Natural killer cell (primary cell): ENCODE results near the gene USP7. TPM values are rescaled to one million over a fixed set of nuclear protein-coding genes. Genes with fewer than 3 reads are reported as not detected.

Source experiments
- ATAC-seq, 3 donors: fragments of 150-1000 bp in 2 of 3; fragments of 200-7000 bp in 1 of 3; cut with Tn5 transposase; 1 replicate in 1 of 3; 2 replicates in 2 of 3; pipeline ENCODE4 v1.10.0; 2021; ENCODE audit warnings: mild to moderate bottlenecking in 2 of 3, moderate library complexity in 2 of 3
- DNase-seq, 2 donors: peaks; one replicate each; pipeline versions ENCODE4 v3.0.0 to v3.0.0-alpha.2; 2013 to 2021; ENCODE audit warnings: mixed read lengths in 1 of 2
- H3K27ac ChIP-seq: one replicate; pipeline ENCODE4 v1.5.1; 2013; ENCODE audit warnings: mild to moderate bottlenecking, low read length
- H3K27me3 ChIP-seq: one replicate; pipeline ENCODE4 v1.6.1; 2013; ENCODE audit warnings: low read length; ENCODE audit not compliant: control insufficient read depth, insufficient read depth
- H3K36me3 ChIP-seq: one replicate; pipeline ENCODE4 v1.6.1; 2013; ENCODE audit warnings: low read length; ENCODE audit not compliant: control insufficient read depth, insufficient read depth
- H3K4me1 ChIP-seq: one replicate; pipeline ENCODE4 v1.6.1; 2013; ENCODE audit warnings: low read length; ENCODE audit not compliant: control insufficient read depth, insufficient read depth
- H3K4me3 ChIP-seq: one replicate; pipeline ENCODE4 v1.5.1; 2013; ENCODE audit warnings: low read length
- H3K9me3 ChIP-seq: one replicate; pipeline ENCODE4 v1.6.1; 2013; ENCODE audit warnings: low read length; ENCODE audit not compliant: control insufficient read depth, insufficient read depth
- H3K27ac Mint-ChIP-seq, 2 donors: one replicate each; pipeline ENCODE4 v1.8.0; 2022; ENCODE audit warnings: mild to moderate bottlenecking in 2 of 2, mixed read lengths in 2 of 2, moderate library complexity in 1 of 2
- H3K27me3 Mint-ChIP-seq, 2 donors: one replicate each; pipeline ENCODE4 v1.8.0; 2022; ENCODE audit warnings: low read depth in 2 of 2, mixed read lengths in 2 of 2
- H3K36me3 Mint-ChIP-seq: one replicate; pipeline ENCODE4 v1.8.0; 2022; ENCODE audit warnings: mixed read lengths
- H3K4me1 Mint-ChIP-seq, 2 donors: one replicate each; pipeline ENCODE4 v1.8.0; 2022; ENCODE audit warnings: mixed read lengths in 2 of 2
- H3K4me3 Mint-ChIP-seq: one replicate; pipeline ENCODE4 v1.8.0; 2022; ENCODE audit warnings: mild to moderate bottlenecking, moderate library complexity, mixed read lengths
- H3K9me3 Mint-ChIP-seq, 2 donors: one replicate each; pipeline ENCODE4 v1.8.0; 2022; ENCODE audit warnings: mixed read lengths in 2 of 2
- WGBS: methylation state at CpG from one replicate; pipeline ENCODE4 v1.1.7; 2013; ENCODE audit warnings: missing lambda C conversion rate; ENCODE audit not compliant: insufficient coverage; 5-methylcytosine and 5-hydroxymethylcytosine counted together
- intact Hi-C: fragments of 100-400 bp; cut with micrococcal nuclease; formaldehyde crosslinking; loops from one replicate; pipeline ENCODE4 v1.14.2; 2022
- total RNA-seq, 4 donors: library from RNA; stranded (reverse); fragments of 120-200 nt in 1 of 4; gene quantifications; one replicate each; pipeline versions ENCODE4 v1.2.3 to v1.2.4, GENCODE V29; 2013 to 2022
- TF ChIP-seq, protein P1 (sequence below): fragments of 200-600 bp; IDR thresholded peaks from one replicate; pipeline ENCODE4 v1.8.0; 2022; ENCODE audit warnings: antibody characterized with exemption

The USP7 gene
- total RNA-seq, 3 donors from 2014 or later (not counting 1 experiment from before 2014, with no cell fraction given): 213 to 268 (median 236) TPM

DNA sequence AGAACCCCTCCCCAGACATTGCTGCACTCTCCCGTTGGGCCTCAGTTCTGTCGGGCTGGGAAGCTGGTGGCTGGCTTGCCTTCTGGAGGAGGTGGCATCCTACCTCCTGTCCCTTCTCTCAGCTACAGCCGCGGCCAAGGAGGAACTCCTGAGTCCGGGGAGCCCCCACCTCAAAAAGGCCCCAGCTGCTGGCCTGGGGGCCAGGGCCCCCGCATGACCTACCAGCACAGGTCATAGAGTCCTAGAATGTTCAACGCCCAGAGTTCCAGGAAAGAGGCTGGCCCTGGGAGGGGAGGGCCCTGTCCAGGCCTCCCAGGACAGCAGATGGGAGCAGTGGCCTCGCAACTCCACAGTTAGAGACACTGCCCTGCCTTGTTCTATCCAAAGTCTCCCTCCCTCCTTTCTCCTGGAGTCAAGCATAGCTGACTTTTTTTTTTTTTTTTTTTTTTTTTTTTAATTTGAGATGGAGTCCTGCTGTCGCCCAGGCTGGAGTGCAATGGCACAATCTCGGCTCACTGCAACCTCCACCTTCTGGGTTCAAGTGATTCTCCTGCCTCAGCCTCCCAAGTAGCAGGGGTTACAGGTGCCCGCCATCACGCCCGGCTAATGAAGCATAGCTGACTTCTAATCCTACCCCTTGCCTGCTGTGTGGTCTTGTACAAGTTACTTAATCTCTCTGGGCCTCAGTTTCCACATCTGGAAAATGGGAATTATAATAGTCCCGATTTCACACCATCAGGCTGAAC lies 102.0 kb downstream of the USP7 start:
- Mint-ChIP-seq H3K4me1 (peaks cover 32 to 52% of the 10 kb centered on the region in 2 donors), H3K9me3 (no peaks in the 10 kb centered on the region), H3K4me3 (no peak overlapping the region), H3K27me3 (no peaks in the 10 kb centered on the region), H3K27ac (peak overlapping the region; percentile 29 to 75), H3K36me3 (no peaks in the 10 kb centered on the region)
- Histone ChIP-seq H3K27me3 (no peaks in the 10 kb centered on the region), H3K4me1 (peaks cover 19% of the 10 kb centered on the region), H3K4me3 (no peak overlapping the region), H3K27ac (no peak overlapping the region), H3K9me3 (no peaks in the 10 kb centered on the region), H3K36me3 (peaks cover 11% of the 10 kb centered on the region)
- no peak for ATAC-seq
- WGBS: 89% methylated on average over 14 of the region's 14 CpGs
- intact Hi-C loops: no loop called here
- no peak for DNase-seq
- TF ChIP-seq, protein P1, sequence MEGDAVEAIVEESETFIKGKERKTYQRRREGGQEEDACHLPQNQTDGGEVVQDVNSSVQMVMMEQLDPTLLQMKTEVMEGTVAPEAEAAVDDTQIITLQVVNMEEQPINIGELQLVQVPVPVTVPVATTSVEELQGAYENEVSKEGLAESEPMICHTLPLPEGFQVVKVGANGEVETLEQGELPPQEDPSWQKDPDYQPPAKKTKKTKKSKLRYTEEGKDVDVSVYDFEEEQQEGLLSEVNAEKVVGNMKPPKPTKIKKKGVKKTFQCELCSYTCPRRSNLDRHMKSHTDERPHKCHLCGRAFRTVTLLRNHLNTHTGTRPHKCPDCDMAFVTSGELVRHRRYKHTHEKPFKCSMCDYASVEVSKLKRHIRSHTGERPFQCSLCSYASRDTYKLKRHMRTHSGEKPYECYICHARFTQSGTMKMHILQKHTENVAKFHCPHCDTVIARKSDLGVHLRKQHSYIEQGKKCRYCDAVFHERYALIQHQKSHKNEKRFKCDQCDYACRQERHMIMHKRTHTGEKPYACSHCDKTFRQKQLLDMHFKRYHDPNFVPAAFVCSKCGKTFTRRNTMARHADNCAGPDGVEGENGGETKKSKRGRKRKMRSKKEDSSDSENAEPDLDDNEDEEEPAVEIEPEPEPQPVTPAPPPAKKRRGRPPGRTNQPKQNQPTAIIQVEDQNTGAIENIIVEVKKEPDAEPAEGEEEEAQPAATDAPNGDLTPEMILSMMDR: no peak

DNA sequence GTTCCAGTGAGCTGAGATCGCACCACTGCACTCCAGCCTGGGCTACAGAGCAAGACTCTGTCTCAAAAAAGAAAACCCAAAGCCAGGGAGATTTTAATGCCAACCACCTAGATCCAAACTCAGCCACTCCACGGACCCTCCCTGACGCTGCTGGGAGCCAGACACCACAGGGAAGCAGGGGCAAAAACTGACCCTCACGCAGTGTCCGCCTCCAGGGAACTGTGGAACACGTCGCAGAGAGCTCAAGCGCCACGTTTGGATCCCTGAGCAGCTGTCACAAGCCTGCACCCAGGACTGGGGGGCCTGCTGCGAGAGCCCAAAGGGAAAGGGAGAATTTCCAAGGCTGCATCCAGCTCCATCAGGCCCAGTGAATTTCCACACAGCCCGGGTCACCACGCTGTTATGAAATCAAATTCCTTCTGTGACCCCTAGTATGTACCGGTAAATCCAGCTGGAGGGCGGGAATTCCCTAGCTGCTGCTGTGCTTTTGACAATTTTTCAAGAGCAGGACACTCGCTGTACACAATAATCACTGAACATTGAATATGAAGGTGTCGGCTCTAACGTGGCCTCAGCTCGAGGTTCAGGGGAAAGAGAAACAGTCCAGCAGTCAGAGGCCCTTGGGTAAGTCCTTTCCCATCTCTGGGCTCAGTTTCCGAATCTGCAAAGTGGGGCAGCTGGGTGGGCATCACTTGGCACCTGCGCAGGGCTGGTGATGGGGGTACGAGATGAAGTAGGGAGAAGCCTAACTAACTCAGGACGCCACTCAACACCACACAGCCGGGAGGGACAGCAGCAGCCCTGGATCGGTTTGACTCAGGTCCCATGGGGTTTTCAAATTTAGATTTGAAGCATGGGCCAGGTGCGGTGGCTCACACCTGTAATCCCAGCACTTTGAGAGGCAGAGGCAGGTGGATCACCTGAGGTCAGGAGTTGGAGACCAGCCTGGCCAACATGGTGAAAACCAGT lies 103.5 kb downstream of the USP7 start:
- Histone ChIP-seq H3K27ac (no peak overlapping the region), H3K4me3 (no peak overlapping the region), H3K4me1 (peaks cover 9% of the 10 kb centered on the region), H3K27me3 (no peaks in the 10 kb centered on the region), H3K9me3 (no peaks in the 10 kb centered on the region), H3K36me3 (peaks cover 20% of the 10 kb centered on the region)
- TF ChIP-seq, protein P1: no peak
- intact Hi-C loops: no loop called here
- H3K27me3 Mint-ChIP-seq: no peaks in the 10 kb centered on the region
- no peaks in the 10 kb centered on the region for H3K9me3 Mint-ChIP-seq
- H3K36me3 Mint-ChIP-seq: no peaks in the 10 kb centered on the region
- 87% methylated on average over 24 of the region's 25 CpGs for WGBS
- DNase-seq (no peak), ATAC-seq (no peak)
- no peak overlapping the region for H3K4me3 Mint-ChIP-seq
- H3K27ac Mint-ChIP-seq: peak overlapping the region in 1 of 2 donors; percentile 33
- H3K4me1 Mint-ChIP-seq: peaks cover 24 to 41% of the 10 kb centered on the region in 2 donors

DNA sequence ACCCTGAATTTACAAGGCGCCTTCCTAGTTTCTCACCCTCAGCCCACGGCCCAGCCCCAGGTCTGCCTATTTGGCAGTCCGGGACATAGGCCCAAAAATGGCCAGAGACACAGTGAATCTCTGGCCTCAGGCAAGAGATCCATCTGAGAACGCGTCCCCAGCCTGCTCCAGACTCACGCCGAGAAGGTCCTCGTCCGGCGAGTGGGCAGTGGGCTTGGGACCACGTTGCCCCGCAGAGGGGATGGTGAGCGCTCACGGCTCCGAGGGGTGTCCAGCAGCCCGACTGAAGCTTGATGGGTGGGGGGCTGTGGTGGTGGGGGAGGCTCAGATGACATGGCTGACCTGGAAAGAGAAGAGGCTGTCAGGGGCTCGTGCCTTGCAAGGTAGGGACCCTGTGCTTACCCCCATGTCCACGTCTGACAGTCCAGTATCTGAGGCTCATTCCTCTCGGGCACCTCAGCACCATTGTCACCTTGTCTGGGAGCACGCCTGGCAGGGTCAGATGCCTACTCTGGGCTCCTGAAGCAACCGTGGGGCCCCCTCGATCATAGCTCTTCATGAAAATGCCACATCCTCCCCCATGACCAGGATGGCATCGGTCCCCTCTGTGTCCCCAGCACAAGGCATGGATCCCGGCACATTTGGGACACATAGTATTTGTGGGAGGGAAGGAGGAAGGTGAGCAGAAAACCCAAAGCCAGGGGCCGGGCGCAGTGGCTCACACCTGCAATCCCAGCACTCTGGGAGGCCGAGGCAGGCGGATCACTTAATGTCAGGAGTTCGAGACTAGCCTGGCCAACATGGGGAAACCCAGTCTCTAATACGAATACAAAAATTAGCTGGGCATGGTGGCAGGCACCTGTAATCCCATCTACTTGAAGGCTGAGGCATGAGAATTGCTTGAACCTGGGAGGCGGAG lies 104.5 kb downstream of the USP7 start:
- Mint-ChIP-seq H3K36me3 (no peaks in the 10 kb centered on the region), H3K27me3 (no peaks in the 10 kb centered on the region), H3K4me1 (peaks cover 18 to 35% of the 10 kb centered on the region in 2 donors), H3K9me3 (no peaks in the 10 kb centered on the region), H3K4me3 (no peak overlapping the region), H3K27ac (peak overlapping the region in 1 of 2 donors; percentile 33)
- Histone ChIP-seq H3K9me3 (no peaks in the 10 kb centered on the region), H3K27ac (no peak overlapping the region), H3K36me3 (peaks cover 29% of the 10 kb centered on the region), H3K4me1 (no peaks in the 10 kb centered on the region), H3K27me3 (no peaks in the 10 kb centered on the region), H3K4me3 (no peak overlapping the region)
- intact Hi-C loops: no loop called here
- no peak for DNase-seq
- TF ChIP-seq, protein P1: no peak
- 92% methylated on average over 31 of the region's 31 CpGs for WGBS
- ATAC-seq: no peak
